Measurements from ENCODE around the gene TBCC.

Gene TBCC

DNA sequence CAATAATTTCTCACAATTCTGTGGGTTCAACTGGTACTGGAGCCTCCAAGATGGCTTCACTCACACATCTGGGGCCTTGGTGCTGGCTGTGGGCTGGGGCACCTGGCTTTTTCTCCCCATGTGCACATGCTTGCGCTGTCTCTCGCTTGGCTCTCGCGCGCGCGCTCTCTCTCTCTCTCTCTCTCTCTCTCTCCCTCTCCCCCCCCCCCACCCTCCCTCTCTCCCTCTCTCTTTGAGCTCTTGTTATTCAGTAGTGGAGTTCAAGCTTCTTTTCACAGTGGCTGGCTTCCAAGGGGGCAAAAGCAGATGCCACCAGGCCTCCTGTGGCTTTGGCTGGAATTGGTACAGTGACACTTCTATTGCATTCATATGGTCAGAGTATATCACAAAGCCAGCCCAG is 10.8 kb upstream of the TBCC start:
- no peak overlapping the region for H3K4me3 ChIP-seq (ENCODE audit: low read depth, low read length, poor library complexity, severe bottlenecking)
- H3K27ac ChIP-seq (ENCODE audit: low read depth, low read length, poor library complexity, severe bottlenecking): no peak overlapping the region
- H3K36me3 ChIP-seq (ENCODE audit: insufficient read depth, low read length): peaks cover 4% of the 10 kb centered on the region; the same call in 1 of the 2 replicates
- no peaks in the 10 kb centered on the region for H3K9me2 ChIP-seq (ENCODE audit: low read depth, low read length)
- H4K20me1 ChIP-seq (ENCODE audit: insufficient read depth, low read length): no peaks in the 10 kb centered on the region
- peaks cover 7% of the 10 kb centered on the region for H3K4me1 ChIP-seq (ENCODE audit: insufficient read depth, low read length, severe bottlenecking)
- H3K9ac ChIP-seq (ENCODE audit: low read length): no peak overlapping the region
- H3K79me2 ChIP-seq (ENCODE audit: insufficient read depth, low read length): no peaks in the 10 kb centered on the region
- H3K4me2 ChIP-seq (ENCODE audit: low read length): no peak overlapping the region
- H2AFZ ChIP-seq (ENCODE audit: low read length): no peak overlapping the region
- no peaks in the 10 kb centered on the region for H3K27me3 ChIP-seq (ENCODE audit: insufficient read depth, low read length)
- TF ChIP-seq EZH2 (IDR thresholded peaks at IDR 0.05; ENCODE audit: borderline replicate concordance, low read length): no peak
- TF ChIP-seq, protein P1, sequence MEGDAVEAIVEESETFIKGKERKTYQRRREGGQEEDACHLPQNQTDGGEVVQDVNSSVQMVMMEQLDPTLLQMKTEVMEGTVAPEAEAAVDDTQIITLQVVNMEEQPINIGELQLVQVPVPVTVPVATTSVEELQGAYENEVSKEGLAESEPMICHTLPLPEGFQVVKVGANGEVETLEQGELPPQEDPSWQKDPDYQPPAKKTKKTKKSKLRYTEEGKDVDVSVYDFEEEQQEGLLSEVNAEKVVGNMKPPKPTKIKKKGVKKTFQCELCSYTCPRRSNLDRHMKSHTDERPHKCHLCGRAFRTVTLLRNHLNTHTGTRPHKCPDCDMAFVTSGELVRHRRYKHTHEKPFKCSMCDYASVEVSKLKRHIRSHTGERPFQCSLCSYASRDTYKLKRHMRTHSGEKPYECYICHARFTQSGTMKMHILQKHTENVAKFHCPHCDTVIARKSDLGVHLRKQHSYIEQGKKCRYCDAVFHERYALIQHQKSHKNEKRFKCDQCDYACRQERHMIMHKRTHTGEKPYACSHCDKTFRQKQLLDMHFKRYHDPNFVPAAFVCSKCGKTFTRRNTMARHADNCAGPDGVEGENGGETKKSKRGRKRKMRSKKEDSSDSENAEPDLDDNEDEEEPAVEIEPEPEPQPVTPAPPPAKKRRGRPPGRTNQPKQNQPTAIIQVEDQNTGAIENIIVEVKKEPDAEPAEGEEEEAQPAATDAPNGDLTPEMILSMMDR (IDR thresholded peaks at IDR 0.05; ENCODE audit: low read length): no peak
- H3K9me3 ChIP-seq (ENCODE audit: low read length): no peaks in the 10 kb centered on the region
- no peaks in the 10 kb centered on the region for H3F3A ChIP-seq (ENCODE audit: insufficient read depth, low read length)

- H3K4me3 ChIP-seq (ENCODE audit: low read depth, low read length, poor library complexity, severe bottlenecking): no peak overlapping the region
- H3K9me2 ChIP-seq (ENCODE audit: low read depth, low read length): no peaks in the 10 kb centered on the region
- no peaks in the 10 kb centered on the region for H4K20me1 ChIP-seq (ENCODE audit: insufficient read depth, low read length)
- H3K9ac ChIP-seq (ENCODE audit: low read length): no peak overlapping the region
- no peaks in the 10 kb centered on the region for H3K27me3 ChIP-seq (ENCODE audit: insufficient read depth, low read length)
- peaks cover 3% of the 10 kb centered on the region; the same call in 1 of the 2 replicates for H3K36me3 ChIP-seq (ENCODE audit: insufficient read depth, low read length)
- H3F3A ChIP-seq (ENCODE audit: insufficient read depth, low read length): no peaks in the 10 kb centered on the region
- H3K9me3 ChIP-seq (ENCODE audit: low read length): no peaks in the 10 kb centered on the region
- no peak overlapping the region for H3K4me2 ChIP-seq (ENCODE audit: low read length)
- no peak overlapping the region for H3K27ac ChIP-seq (ENCODE audit: low read depth, low read length, poor library complexity, severe bottlenecking)
- H3K79me2 ChIP-seq (ENCODE audit: insufficient read depth, low read length): no peaks in the 10 kb centered on the region
- TF ChIP-seq, protein P1 (IDR thresholded peaks at IDR 0.05; ENCODE audit: low read length): no peak
- TF ChIP-seq EZH2 (IDR thresholded peaks at IDR 0.05; ENCODE audit: borderline replicate concordance, low read length): no peak
- peaks cover 7% of the 10 kb centered on the region for H3K4me1 ChIP-seq (ENCODE audit: insufficient read depth, low read length, severe bottlenecking)
- H2AFZ ChIP-seq (ENCODE audit: low read length): no peak overlapping the region
These were observed 8.9 kb upstream of the TBCC start for GRCh38 chr6:42754759-42755158.

- Histone ChIP-seq H3K4me1 (ENCODE audit: insufficient read depth, low read length, severe bottlenecking) (peaks cover 21% of the 10 kb centered on the region), H3K27ac (ENCODE audit: low read depth, low read length, poor library complexity, severe bottlenecking) (no peak overlapping the region), H3K9ac (ENCODE audit: low read length) (no peak overlapping the region), H3K9me2 (ENCODE audit: low read depth, low read length) (no peaks in the 10 kb centered on the region), H3K9me3 (ENCODE audit: low read length) (no peaks in the 10 kb centered on the region), H3K4me2 (ENCODE audit: low read length) (no peak overlapping the region), H2AFZ (ENCODE audit: low read length) (no peak overlapping the region), H3K27me3 (ENCODE audit: insufficient read depth, low read length) (no peaks in the 10 kb centered on the region), H3F3A (ENCODE audit: insufficient read depth, low read length) (peaks cover 4% of the 10 kb centered on the region; the same call in 1 of the 2 replicates), H3K79me2 (ENCODE audit: insufficient read depth, low read length) (no peaks in the 10 kb centered on the region), H4K20me1 (ENCODE audit: insufficient read depth, low read length) (no peaks in the 10 kb centered on the region), H3K4me3 (ENCODE audit: low read depth, low read length, poor library complexity, severe bottlenecking) (no peak overlapping the region), H3K36me3 (ENCODE audit: insufficient read depth, low read length) (no peaks in the 10 kb centered on the region)
- TF ChIP-seq, protein P1 (IDR thresholded peaks at IDR 0.05; ENCODE audit: low read length): no peak
- no peak for TF ChIP-seq EZH2 (IDR thresholded peaks at IDR 0.05; ENCODE audit: borderline replicate concordance, low read length)
These were observed 5.2 kb upstream of the TBCC start for GRCh38 chr6:42751055-42751454.

All from OCI-LY1 (cell line).